ENCODE measurements around the gene HFE.

HFE gene

GRCh38 chr6:26088344-26088743 lies 1.1 kb downstream of the HFE start:
- Histone ChIP-seq H3K27me3 (ENCODE audit: insufficient read depth, low read length, poor library complexity) (no peaks in the 10 kb centered on the region), H3K79me2 (ENCODE audit: insufficient read depth, low read length) (no peaks in the 10 kb centered on the region), H3K9ac (ENCODE audit: low read depth, low read length) (peak overlapping the region; percentile 75), H4K20me1 (ENCODE audit: insufficient read depth, low read length) (no peaks in the 10 kb centered on the region), H3K4me1 (ENCODE audit: insufficient read depth, low read length) (peaks cover 24% of the 10 kb centered on the region), H3K4me3 (ENCODE audit: low read depth in 1 of 2, low read length in 2 of 2) (peak overlapping the region in 1 of 2 experiments; percentile 77; a peak in 3 of 4 replicates), H3K27ac (ENCODE audit: low read length) (peak overlapping the region; percentile 78), H3K9me3 (ENCODE audit: insufficient read depth, low read length, severe bottlenecking) (no peaks in the 10 kb centered on the region), H2AFZ (ENCODE audit: low read depth, low read length) (peak overlapping the region; percentile 90), H3K36me3 (ENCODE audit: insufficient read depth, low read length) (no peaks in the 10 kb centered on the region), H3K4me2 (ENCODE audit: insufficient read depth, low read length) (peak overlapping the region; percentile 70)
- no peak for DNase-seq
- TF ChIP-seq CTCF (IDR thresholded peaks at IDR 0.05; ENCODE audit: borderline replicate concordance, extremely low read depth, low read length, poor library complexity, severe bottlenecking) (no peak), EZH2 (IDR thresholded peaks at IDR 0.05; ENCODE audit: borderline replicate concordance, low read depth, low read length, severe bottlenecking) (no peak)
- no peak for ATAC-seq (ENCODE audit: insufficient read depth, low read depth)

- Histone ChIP-seq H3K4me2 (ENCODE audit: insufficient read depth, low read length) (no peak overlapping the region), H3K27ac (ENCODE audit: low read length) (no peak overlapping the region), H3K36me3 (ENCODE audit: insufficient read depth, low read length) (no peaks in the 10 kb centered on the region), H4K20me1 (ENCODE audit: insufficient read depth, low read length) (no peaks in the 10 kb centered on the region), H3K79me2 (ENCODE audit: insufficient read depth, low read length) (no peaks in the 10 kb centered on the region), H3K4me1 (ENCODE audit: insufficient read depth, low read length) (peaks cover 24% of the 10 kb centered on the region), H3K9ac (ENCODE audit: low read depth, low read length) (no peak overlapping the region; the same call in 1 of the 2 replicates), H3K9me3 (ENCODE audit: insufficient read depth, low read length, severe bottlenecking) (no peaks in the 10 kb centered on the region), H2AFZ (ENCODE audit: low read depth, low read length) (no peak overlapping the region), H3K27me3 (ENCODE audit: insufficient read depth, low read length, poor library complexity) (no peaks in the 10 kb centered on the region), H3K4me3 (ENCODE audit: low read depth in 1 of 2, low read length in 2 of 2) (no peak overlapping the region)
- ATAC-seq (ENCODE audit: insufficient read depth, low read depth) (no peak), DNase-seq (no peak)
- no peak for TF ChIP-seq CTCF (IDR thresholded peaks at IDR 0.05; ENCODE audit: borderline replicate concordance, extremely low read depth, low read length, poor library complexity, severe bottlenecking)
- TF ChIP-seq EZH2 (IDR thresholded peaks at IDR 0.05; ENCODE audit: borderline replicate concordance, low read depth, low read length, severe bottlenecking), result no peak
Measured at GRCh38 chr6:26089272-26089671, 2.0 kb downstream of the HFE start.

GRCh38 chr6:26092443-26092842 lies 5.2 kb downstream of the HFE start:
- Histone ChIP-seq H3K36me3 (ENCODE audit: insufficient read depth, low read length) (no peaks in the 10 kb centered on the region), H3K4me2 (ENCODE audit: insufficient read depth, low read length) (no peak overlapping the region)
- no peak for ATAC-seq (ENCODE audit: insufficient read depth, low read depth)

More at GRCh38 chr6:26092443-26092842, 5.2 kb downstream of the HFE start:
- Histone ChIP-seq H2AFZ (ENCODE audit: low read depth, low read length) (no peak overlapping the region), H3K27ac (ENCODE audit: low read length) (no peak overlapping the region), H4K20me1 (ENCODE audit: insufficient read depth, low read length) (no peaks in the 10 kb centered on the region), H3K4me1 (ENCODE audit: insufficient read depth, low read length) (peaks cover 20% of the 10 kb centered on the region), H3K4me3 (ENCODE audit: low read depth in 1 of 2, low read length in 2 of 2) (no peak overlapping the region), H3K27me3 (ENCODE audit: insufficient read depth, low read length, poor library complexity) (no peaks in the 10 kb centered on the region), H3K9ac (ENCODE audit: low read depth, low read length) (no peak overlapping the region), H3K9me3 (ENCODE audit: insufficient read depth, low read length, severe bottlenecking) (no peaks in the 10 kb centered on the region), H3K79me2 (ENCODE audit: insufficient read depth, low read length) (no peaks in the 10 kb centered on the region)
- DNase-seq, result no peak
- no peak for TF ChIP-seq CTCF (IDR thresholded peaks at IDR 0.05; ENCODE audit: borderline replicate concordance, extremely low read depth, low read length, poor library complexity, severe bottlenecking)
- TF ChIP-seq EZH2 (IDR thresholded peaks at IDR 0.05; ENCODE audit: borderline replicate concordance, low read depth, low read length, severe bottlenecking), result no peak

Data from DND-41 (cell line).